LNCAP (cell line): ENCODE results near the gene TRAPPC10.

Source experiments
- CTCF ChIP-seq: fragments of 450-650 bp; IDR thresholded peaks from 2 replicates; pipeline ENCODE4 v1.5.1; 2017; ENCODE audit warnings: mild to moderate bottlenecking

The TRAPPC10 gene

GRCh38 chr21:43991447-43991991, 20.6 kb upstream of the TRAPPC10 start:
- no peak for TF ChIP-seq CTCF

- TF ChIP-seq CTCF = no peak
Measured at GRCh38 chr21:43992121-43992520, 20.0 kb upstream of the TRAPPC10 start.

- TF ChIP-seq CTCF = no peak
Measured at GRCh38 chr21:43993420-43993934, 18.6 kb upstream of the TRAPPC10 start.

GRCh38 chr21:43994085-43994484, 18.0 kb upstream of the TRAPPC10 start:
- no peak for TF ChIP-seq CTCF

GRCh38 chr21:43994646-43995045, 17.5 kb upstream of the TRAPPC10 start:
- TF ChIP-seq CTCF = no peak

- no peak for TF ChIP-seq CTCF
Measured at GRCh38 chr21:43995521-43996105, 16.5 kb upstream of the TRAPPC10 start.

GRCh38 chr21:43997766-43998742, 14.1 kb upstream of the TRAPPC10 start:
- no peak for TF ChIP-seq CTCF
